GM12801 (cell line): ENCODE results near the gene DRAP1.

Source experiments
- TF ChIP-seq, protein P1 (sequence below): IDR thresholded peaks from one replicate; pipeline ENCODE4 v1.5.1; 2011; ENCODE audit warnings: control low read depth; ENCODE audit not compliant: insufficient read length; ENCODE audit errors: extremely low read depth

The DRAP1 gene

GRCh38 chr11:65937766-65938165 is 18.5 kb downstream of the DRAP1 start:
- TF ChIP-seq, protein P1, sequence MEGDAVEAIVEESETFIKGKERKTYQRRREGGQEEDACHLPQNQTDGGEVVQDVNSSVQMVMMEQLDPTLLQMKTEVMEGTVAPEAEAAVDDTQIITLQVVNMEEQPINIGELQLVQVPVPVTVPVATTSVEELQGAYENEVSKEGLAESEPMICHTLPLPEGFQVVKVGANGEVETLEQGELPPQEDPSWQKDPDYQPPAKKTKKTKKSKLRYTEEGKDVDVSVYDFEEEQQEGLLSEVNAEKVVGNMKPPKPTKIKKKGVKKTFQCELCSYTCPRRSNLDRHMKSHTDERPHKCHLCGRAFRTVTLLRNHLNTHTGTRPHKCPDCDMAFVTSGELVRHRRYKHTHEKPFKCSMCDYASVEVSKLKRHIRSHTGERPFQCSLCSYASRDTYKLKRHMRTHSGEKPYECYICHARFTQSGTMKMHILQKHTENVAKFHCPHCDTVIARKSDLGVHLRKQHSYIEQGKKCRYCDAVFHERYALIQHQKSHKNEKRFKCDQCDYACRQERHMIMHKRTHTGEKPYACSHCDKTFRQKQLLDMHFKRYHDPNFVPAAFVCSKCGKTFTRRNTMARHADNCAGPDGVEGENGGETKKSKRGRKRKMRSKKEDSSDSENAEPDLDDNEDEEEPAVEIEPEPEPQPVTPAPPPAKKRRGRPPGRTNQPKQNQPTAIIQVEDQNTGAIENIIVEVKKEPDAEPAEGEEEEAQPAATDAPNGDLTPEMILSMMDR: no peak

- TF ChIP-seq, protein P1: no peak
These were observed 22.6 kb downstream of the DRAP1 start for GRCh38 chr11:65941720-65942310.

DNA sequence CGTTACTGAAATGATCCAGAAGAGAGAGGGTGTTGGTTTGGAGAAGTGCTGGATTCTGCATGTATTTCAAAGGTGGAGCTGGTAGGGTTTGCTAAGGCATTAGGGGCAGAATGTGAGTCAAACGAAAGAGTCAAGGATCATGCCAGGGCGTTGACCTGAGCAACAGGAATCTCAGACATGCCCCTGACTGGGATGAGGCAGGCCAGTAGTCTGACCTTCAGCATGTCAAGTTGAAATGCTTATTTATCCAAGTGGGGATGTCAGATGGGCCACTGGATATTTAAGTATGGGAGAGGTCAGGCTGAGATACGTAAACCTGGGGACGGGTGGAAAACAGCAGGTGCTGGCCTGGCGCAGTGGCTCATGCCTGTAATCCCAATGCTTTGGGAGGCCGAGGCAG is 23.3 kb downstream of the DRAP1 start:
- TF ChIP-seq, protein P1: no peak

- TF ChIP-seq, protein P1: no peak
These were observed 25.0 kb downstream of the DRAP1 start for GRCh38 chr11:65944191-65944590.

DNA sequence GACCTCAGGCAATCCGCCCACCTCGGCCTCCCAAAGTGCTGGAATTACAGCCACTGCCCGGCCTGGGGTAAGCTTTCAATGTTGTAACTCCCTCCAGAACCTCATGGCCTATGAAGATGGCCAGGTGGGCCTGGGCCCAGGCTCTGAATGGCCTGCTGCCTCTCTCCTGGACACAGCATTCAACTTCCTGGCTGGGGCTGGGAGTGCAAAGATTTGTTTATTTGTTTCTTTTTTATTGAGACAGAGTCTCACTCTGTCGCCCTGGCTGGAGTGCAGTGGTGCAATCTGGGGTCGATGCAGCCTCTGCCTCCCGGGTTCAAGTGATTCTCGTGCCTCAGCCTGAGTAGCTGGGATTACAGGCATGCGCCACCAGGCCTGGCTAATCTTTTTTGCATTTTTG is 25.5 kb downstream of the DRAP1 start:
- TF ChIP-seq, protein P1: no peak

GRCh38 chr11:65945430-65945911 is 26.2 kb downstream of the DRAP1 start, which contains the start of gene TSGA10IP:
Gene TSGA10IP (plus strand): TSS chr11:65945480. CDS start chr11:65945676, 196 bp downstream.
- TF ChIP-seq, protein P1: no peak

GRCh38 chr11:65945941-65946558 is 26.8 kb downstream of the DRAP1 start:
- TF ChIP-seq, protein P1: no peak
